ENCODE data around the gene ITGAL.

DNA sequence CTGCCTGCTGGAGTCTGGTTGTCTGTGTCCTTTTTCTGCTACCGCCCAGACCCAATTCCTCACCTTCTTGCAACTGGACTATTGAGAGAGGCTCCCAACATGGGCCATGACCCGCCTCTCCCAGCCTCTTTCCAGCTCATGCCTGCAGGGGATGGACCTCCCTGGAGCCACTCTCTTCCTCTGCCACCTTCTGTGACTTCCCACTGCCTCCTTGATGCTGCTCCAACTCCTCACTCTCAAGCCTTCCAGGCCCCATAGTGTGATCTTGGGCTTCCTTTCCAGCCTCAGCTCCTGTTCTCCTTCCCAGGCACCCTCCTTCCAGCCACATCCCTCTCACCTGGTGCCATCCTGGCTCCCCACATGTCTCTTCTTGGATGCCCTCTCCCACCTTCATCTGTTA lies 42.7 kb downstream of the ITGAL start:
- TF ChIP-seq, protein P1, sequence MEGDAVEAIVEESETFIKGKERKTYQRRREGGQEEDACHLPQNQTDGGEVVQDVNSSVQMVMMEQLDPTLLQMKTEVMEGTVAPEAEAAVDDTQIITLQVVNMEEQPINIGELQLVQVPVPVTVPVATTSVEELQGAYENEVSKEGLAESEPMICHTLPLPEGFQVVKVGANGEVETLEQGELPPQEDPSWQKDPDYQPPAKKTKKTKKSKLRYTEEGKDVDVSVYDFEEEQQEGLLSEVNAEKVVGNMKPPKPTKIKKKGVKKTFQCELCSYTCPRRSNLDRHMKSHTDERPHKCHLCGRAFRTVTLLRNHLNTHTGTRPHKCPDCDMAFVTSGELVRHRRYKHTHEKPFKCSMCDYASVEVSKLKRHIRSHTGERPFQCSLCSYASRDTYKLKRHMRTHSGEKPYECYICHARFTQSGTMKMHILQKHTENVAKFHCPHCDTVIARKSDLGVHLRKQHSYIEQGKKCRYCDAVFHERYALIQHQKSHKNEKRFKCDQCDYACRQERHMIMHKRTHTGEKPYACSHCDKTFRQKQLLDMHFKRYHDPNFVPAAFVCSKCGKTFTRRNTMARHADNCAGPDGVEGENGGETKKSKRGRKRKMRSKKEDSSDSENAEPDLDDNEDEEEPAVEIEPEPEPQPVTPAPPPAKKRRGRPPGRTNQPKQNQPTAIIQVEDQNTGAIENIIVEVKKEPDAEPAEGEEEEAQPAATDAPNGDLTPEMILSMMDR (IDR thresholded peaks at IDR 0.05): no peak
- no peak for TF ChIP-seq POLR2A (IDR thresholded peaks at IDR 0.05)

Measured in heart left ventricle (tissue), 13 donors.